HG02623 (cell line): ENCODE data around the gene PABPN1.

Experiments used
- ATAC-seq: cut with Tn5 transposase; IDR thresholded peaks from one replicate; pipeline ENCODE4 v1.9.1; 2021; ENCODE audit warnings: moderate library complexity; ENCODE audit not compliant: unreplicated experiment

The PABPN1 gene

GRCh38 chr14:23326491-23327332 lies 5.5 kb downstream of the PABPN1 start:
- ATAC-seq = no peak

- ATAC-seq = no peak
Observed at GRCh38 chr14:23327947-23328744, 6.9 kb downstream of the PABPN1 start.

GRCh38 chr14:23335623-23336022 lies 14.4 kb downstream of the PABPN1 start:
- ATAC-seq = no peak

GRCh38 chr14:23339506-23340268 lies 18.4 kb downstream of the PABPN1 start:
- ATAC-seq = no peak

- no peak for ATAC-seq
Observed at GRCh38 chr14:23344481-23344880, 23.2 kb downstream of the PABPN1 start.

GRCh38 chr14:23345987-23346692 lies 24.9 kb downstream of the PABPN1 start:
- no peak for ATAC-seq

GRCh38 chr14:23346693-23347405 lies 25.6 kb downstream of the PABPN1 start:
- ATAC-seq = no peak

- ATAC-seq = no peak
Observed at GRCh38 chr14:23347406-23348296, 26.4 kb downstream of the PABPN1 start.

- no peak for ATAC-seq
Observed at GRCh38 chr14:23348297-23348655, 27.0 kb downstream of the PABPN1 start.

GRCh38 chr14:23349156-23349845 lies 28.0 kb downstream of the PABPN1 start:
- ATAC-seq = no peak

GRCh38 chr14:23351681-23352505 lies 30.6 kb downstream of the PABPN1 start:
- no peak for ATAC-seq

GRCh38 chr14:23352506-23353432 lies 31.5 kb downstream of the PABPN1 start, which contains the start of gene SLC22A17:
TSS of gene SLC22A17 (minus strand) at chr14:23352887.
- no peak for ATAC-seq

GRCh38 chr14:23353433-23353780 lies 32.1 kb downstream of the PABPN1 start:
- ATAC-seq = no peak

- ATAC-seq = no peak
Observed at GRCh38 chr14:23354990-23355389, 33.7 kb downstream of the PABPN1 start.

GRCh38 chr14:23355871-23356435 lies 34.7 kb downstream of the PABPN1 start:
- ATAC-seq = no peak

- no peak for ATAC-seq
Observed at GRCh38 chr14:23356662-23357061, 35.4 kb downstream of the PABPN1 start.
